Measurements from ENCODE around the gene ALX4.

Gene ALX4

DNA sequence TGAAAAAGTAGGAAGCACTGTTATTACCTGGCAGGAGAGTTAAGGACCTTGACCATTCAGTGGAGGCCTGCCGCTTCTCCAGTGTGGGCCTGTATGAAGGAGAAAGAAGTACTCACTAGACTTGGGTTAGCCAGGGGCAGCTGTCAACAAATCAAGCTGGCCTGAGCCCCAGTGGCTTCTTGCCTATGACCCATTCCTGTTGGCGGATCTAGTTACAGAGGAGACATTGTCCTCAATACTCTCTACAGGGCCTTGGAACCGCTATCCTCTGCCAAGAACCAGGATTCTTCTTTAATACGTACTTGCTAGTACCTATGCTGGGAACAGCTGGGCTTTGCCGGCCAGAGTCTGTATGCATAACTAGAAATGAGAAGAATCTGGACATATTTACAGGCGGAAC, 68.1 kb downstream of the ALX4 start:
- FAIRE-seq, result no peak

GRCh38 chr11:44237156-44237555, 72.8 kb downstream of the ALX4 start:
- FAIRE-seq, result no peak

GRCh38 chr11:44236296-44236695, 73.6 kb downstream of the ALX4 start:
- FAIRE-seq, result no peak

DNA sequence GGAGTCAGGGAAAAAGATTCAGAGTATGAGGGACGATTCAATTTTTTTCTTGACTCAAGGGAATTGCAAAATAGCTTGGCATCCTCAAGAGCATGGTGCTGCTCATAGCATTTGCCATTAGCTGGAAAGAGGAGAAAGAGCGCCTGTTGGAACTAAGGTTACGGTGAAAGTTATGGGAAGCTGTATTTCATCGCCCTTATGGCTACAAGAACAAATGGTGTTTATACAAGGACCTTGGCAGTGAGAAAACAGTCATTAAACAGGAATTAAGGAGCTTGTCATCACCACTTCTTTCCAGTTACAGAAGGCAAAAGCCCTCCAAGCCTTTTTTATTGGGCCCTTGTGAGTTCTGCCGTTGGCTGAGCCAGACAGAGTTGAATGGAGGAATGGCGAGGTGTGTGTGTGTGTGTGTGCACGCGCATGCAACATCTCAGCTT, 74.2 kb downstream of the ALX4 start:
- no peak for FAIRE-seq

DNA sequence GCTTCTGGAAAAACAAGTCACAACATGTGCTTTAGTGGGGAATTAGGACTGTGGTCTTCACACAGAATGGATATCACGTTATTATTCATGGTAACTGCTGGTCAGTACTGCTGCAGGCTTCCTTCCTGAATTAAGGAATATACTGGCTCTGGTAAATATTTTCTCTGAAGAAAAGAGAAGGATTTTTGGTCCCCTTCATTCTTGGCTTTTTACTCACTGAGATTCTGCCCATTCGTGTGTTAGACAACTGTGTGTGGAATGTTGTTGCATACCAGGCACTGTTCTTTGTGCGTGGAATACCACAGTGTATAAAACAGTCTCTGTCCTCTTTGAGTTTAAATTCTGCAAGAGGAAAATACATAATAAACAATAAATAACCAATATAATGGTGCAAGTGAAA, 80.3 kb downstream of the ALX4 start:
- FAIRE-seq, result no peak

- no peak for FAIRE-seq
Observed at GRCh38 chr11:44229098-44229497, 80.8 kb downstream of the ALX4 start.

DNA sequence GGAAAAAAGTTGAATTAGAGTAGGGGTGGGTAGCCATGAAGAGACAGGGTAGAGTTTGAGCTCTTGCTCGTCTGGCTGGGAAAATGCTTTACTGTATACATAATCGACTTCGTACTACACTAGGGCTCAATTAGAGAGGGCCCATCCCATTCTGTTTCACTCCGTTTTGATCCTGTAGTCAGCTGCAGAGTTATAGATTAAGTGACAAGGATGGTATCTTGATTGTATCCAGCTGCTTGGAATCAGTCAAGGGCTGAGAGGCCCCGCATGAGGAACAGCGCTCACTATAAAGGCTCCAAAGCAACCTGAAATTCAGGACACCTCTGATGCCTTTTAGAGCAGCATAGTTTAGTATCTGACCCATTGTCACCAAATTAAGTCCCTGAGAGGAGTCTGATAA, 81.6 kb downstream of the ALX4 start:
- no peak for FAIRE-seq

DNA sequence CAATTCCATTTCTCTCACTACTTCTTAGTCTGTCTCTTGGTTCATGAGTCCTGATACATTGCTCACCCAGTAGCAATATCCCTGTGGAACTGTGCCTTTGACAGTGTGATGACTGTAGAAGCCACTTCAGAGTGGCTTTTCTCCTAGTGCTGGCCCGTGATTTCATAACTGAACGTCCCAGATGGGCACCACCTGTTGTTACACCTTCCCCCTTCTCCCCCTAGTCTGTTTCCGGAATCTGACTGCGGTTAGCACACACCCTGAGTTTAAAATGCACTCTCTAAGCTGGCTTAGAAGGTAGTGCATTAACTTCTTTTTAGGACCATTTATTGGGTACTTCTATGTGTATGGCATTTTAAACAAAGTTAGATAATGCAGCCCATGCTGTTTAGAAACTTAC, 83.0 kb downstream of the ALX4 start:
- no peak for FAIRE-seq

DNA sequence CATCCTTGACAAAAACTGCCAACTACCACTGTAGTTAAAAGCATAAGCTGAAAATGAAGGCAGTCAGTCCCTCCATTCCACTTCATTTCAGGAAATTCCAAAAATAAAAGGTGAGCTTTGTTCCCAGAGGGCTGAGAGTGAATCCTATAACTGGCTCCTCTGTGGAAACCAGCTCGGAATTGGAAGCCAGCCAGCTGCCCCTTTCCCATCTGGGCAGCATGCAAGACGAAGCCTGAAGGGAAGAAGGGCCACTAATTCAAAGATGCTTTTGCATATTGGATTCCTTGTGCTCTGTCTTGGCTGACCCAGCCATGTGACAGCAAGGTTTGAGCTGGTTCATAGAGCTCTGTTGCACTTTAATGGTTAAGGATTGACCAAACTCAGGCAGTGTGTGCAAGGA, 83.4 kb downstream of the ALX4 start:
- no peak for FAIRE-seq

DNA sequence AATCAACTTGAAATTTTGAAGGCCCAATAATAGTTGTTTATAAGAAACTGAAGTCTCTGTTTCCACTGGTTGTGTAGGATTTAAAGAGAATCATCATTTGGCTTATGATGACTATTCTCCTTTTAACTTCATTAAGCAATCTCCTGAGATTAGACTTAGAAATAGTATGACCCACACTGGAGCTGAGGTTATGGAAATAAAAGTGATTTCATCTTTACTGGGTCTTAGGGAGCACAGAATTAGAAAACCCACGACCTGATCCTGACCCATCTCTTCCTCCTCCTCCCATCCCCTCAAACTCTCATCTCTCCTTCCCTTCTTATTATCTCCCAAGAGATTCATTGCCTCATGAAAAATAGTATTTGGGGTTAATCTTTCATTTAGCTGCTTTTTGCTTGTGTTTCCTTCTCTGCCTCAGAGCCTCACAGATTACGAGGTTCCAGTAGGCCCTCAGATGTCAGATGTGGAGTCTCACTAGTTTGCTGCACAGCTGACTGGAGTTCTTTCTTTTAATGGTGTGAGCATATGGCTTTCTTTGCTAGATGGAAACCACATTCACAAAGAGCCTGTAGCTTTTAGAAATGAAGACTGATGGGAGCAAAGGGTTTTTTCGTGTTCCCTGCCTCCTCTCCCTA, 85.0 kb downstream of the ALX4 start:
- no peak for FAIRE-seq

DNA sequence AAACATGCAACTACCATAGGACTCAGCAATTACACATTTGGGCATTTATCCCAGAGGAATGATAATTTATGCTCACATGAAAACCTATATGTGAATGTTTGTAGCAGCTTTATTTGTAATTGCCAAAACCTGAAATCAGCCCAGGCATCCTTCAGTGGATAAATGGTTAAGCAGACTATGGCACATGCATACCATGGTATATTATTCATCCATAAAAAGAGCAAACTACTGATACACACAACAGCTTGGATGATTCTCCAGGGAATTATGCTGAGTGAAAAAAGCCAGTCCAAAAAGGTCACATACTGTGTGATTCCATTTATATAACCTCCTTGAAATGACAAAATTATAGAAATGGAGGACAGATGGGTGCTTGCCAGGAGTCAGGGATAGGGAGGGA, 86.7 kb downstream of the ALX4 start:
- FAIRE-seq, result no peak

DNA sequence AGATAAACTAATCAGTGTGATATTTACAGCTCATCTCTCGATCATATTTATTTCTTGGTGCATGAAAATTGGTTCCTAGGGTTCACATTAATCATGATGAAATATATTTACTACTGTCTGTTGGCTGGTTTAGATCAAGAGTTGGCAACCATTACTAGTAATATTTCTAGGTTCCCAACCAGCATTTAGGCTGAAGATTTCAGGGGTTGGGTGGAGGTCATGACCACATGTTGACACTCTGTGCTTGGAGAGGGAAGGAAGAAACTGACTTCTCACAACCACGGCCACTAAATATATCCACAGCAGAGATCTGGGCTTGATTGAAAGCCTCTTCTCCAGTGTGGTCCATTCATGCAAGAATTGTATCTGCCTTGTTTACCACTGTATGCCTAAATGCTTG, 87.9 kb downstream of the ALX4 start:
- no peak for FAIRE-seq

DNA sequence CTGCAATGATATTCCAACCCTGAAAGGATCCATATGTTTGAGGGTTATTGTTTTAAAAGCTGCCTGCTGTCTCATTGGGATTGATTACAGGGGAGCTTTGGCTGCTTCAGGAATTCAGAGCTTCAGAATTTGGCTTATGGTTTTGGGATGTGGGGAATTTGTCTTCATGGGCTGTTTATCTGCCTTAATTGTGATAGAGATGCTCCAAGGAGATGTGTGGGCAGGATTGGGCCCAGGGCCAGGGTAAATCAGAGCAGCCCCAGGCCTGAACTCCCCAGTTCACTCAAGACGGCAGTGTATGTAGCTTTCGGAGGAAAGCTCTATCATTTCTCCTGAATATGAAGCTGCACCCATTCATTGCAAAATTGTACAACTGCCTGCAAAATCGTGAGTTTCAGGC, 88.5 kb downstream of the ALX4 start:
- FAIRE-seq, result no peak

GRCh38 chr11:44219830-44220796, 89.8 kb downstream of the ALX4 start:
- no peak for FAIRE-seq

DNA sequence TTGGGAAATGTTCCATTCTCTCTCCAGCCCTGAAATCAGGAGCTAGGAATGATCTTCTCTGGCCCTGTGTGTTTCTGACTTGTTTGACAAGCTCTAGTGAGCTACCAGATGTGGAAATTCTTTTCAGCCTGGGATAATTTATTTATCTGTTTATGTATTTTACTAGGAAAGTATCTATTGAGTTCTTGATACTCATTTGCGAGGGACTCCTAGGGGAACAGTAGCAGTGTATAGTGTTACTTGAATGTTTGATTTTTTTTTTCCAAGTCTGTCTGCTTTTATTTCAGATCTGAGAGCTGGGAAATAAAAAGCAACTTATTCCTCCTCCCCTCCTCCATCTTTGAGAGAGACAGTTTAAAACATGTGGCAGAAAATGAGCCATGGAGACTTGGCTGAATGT, 92.5 kb downstream of the ALX4 start:
- FAIRE-seq, result no peak

GRCh38 chr11:44213148-44213547, 96.8 kb downstream of the ALX4 start:
- FAIRE-seq, result no peak

DNA sequence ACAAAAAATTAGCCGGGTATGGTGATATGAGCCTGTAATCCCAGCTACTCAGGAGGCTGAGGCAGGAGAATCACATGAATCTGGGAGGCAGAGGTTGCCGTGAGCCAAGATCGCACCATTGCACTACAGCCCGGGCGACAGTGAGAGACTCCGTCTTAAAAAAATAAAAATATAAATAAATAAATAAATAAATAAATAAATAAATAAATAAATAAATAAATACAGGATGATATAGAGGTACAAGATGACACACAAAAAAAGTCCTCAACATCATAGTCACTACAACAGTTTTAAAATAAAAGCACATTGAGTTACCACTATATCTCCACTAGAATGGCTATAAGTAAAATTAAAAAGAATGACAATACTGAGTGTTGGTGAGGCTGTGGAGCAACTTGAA, 97.8 kb downstream of the ALX4 start:
- FAIRE-seq, result no peak

Measured in islet of Langerhans (tissue), 1 donor.